ENCODE data around the gene DTL.

DTL gene

GRCh38 chr1:212034516-212035122, 929 bp upstream of the DTL start:
- TF ChIP-seq FOXM1 (IDR thresholded peaks at IDR 0.05; ENCODE audit: borderline replicate concordance, low read depth) (no peak), RAD21 (IDR thresholded peaks at IDR 0.05; ENCODE audit: low read depth) (peak; percentile 64), TCF12 (IDR thresholded peaks at IDR 0.05; ENCODE audit: low read depth) (0 out of 2 replicates have a peak, but pooled peaks have one; percentile 3), CEBPB (IDR thresholded peaks at IDR 0.05) (peak; percentile 42; the same call in 1 of the 2 replicates)

DNA sequence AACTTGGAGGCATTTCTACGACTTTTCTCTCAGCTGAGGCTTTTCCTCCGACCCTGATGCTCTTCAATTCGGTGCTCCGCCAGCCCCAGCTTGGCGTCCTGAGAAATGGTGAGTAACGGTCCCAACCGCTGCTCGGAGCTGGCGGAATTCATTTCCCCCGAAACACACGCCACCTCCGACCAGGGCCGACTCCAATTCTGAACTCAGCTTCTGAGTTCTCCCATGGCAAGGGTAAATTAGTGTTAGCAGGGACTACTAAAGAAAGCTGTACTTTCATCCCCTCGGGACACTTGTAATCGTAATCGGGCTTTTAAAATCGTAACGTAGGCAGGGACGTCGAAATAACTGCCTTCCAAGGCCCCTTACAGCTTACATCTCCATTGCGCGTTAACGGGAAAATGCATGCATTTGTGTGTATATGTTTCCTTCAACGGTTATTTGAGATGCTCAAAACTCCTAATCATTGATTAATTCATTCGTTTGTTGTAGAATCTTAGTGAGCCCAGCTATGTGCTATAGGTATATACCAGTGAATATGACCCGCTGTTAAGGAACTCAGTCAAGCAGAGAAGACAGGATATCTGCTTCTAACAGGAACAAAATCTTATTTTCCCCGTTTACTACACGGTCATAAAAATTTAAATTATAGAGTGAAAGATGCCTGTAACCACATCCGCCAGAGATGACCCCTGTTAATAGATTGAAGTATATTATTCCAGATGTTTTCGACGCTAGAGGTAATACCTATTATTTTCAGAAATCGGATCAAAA, 472 bp downstream of the DTL start:
- no peak for TF ChIP-seq ZBTB7A (IDR thresholded peaks at IDR 0.05; ENCODE audit: low read depth)
- TF ChIP-seq TCF12 (IDR thresholded peaks at IDR 0.05; ENCODE audit: low read depth) = peak; percentile 43; the same call in 1 of the 2 replicates
- TF ChIP-seq MAX (IDR thresholded peaks at IDR 0.05) = 0 out of 2 replicates have a peak, but pooled peaks have one; percentile 14

DNA sequence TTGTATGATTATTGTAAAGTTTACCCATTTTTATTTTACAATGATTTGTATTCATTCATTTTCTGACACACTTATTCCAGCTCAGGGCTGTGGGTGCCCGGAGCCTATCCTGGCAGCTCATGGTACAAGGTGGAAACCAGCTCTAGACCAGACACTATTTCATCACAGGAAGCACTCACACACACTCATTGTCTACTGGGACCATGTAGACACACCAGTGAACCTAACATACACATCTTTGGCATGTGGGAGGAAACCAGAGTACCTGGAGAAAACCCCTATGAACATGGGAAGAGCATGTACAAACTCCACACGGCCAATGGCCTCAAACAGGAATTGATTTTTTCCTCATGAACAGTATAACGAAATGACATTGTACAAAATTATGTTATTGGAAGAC, 2.4 kb downstream of the DTL start:
- no peak for TF ChIP-seq EP300 (IDR thresholded peaks at IDR 0.05; ENCODE audit: borderline replicate concordance)
- no peak for TF ChIP-seq USF1 (IDR thresholded peaks at IDR 0.05)
- no peak for TF ChIP-seq CREB1 (IDR thresholded peaks at IDR 0.05; ENCODE audit: low read depth)
- no peak for TF ChIP-seq RAD21 (IDR thresholded peaks at IDR 0.05; ENCODE audit: low read depth)
- TF ChIP-seq YY1 (IDR thresholded peaks at IDR 0.05; ENCODE audit: low read depth) = no peak
- TF ChIP-seq REST (IDR thresholded peaks at IDR 0.05; ENCODE audit: low read depth) = no peak
- TF ChIP-seq NFIC (IDR thresholded peaks at IDR 0.05) = no peak
- TF ChIP-seq FOXM1 (IDR thresholded peaks at IDR 0.05; ENCODE audit: borderline replicate concordance, low read depth) = no peak
- TF ChIP-seq TCF12 (IDR thresholded peaks at IDR 0.05; ENCODE audit: low read depth) = no peak
- no peak for TF ChIP-seq TAF1 (IDR thresholded peaks at IDR 0.05; ENCODE audit: low read depth)
- no peak for TF ChIP-seq MAX (IDR thresholded peaks at IDR 0.05)
- no peak for TF ChIP-seq EGR1 (IDR thresholded peaks at IDR 0.05)
- no peak for TF ChIP-seq ZBTB7A (IDR thresholded peaks at IDR 0.05; ENCODE audit: low read depth)
- TF ChIP-seq CEBPB (IDR thresholded peaks at IDR 0.05) = no peak
- no peak for TF ChIP-seq TEAD4 (IDR thresholded peaks at IDR 0.05)

DNA sequence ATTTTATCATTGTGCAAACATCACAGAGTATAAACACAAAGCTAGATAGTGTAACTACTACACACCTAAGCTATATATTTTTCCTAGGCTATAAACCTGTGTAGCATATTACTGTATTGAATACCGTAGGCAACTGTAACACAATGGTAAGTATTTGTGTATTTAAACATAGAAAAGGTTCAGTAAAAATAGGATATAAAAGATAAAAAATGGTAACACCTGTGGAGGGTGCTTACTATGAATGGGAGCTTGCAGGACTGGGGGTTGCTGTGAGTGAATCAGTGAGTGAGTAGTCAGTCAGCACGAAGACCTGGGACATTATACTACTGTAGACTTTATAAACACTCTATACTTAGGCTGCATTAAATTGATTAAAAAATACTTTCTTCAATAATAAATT, 4.1 kb downstream of the DTL start:
- TF ChIP-seq FOXM1 (IDR thresholded peaks at IDR 0.05; ENCODE audit: borderline replicate concordance, low read depth) (no peak), YY1 (IDR thresholded peaks at IDR 0.05; ENCODE audit: low read depth) (no peak), CEBPB (IDR thresholded peaks at IDR 0.05) (no peak), TEAD4 (IDR thresholded peaks at IDR 0.05) (no peak), TCF12 (IDR thresholded peaks at IDR 0.05; ENCODE audit: low read depth) (no peak), MAX (IDR thresholded peaks at IDR 0.05) (no peak), EGR1 (IDR thresholded peaks at IDR 0.05) (no peak), CREB1 (IDR thresholded peaks at IDR 0.05; ENCODE audit: low read depth) (no peak), REST (IDR thresholded peaks at IDR 0.05; ENCODE audit: low read depth) (no peak), NFIC (IDR thresholded peaks at IDR 0.05) (no peak), TAF1 (IDR thresholded peaks at IDR 0.05; ENCODE audit: low read depth) (no peak), EP300 (IDR thresholded peaks at IDR 0.05; ENCODE audit: borderline replicate concordance) (no peak), RAD21 (IDR thresholded peaks at IDR 0.05; ENCODE audit: low read depth) (no peak), ZBTB7A (IDR thresholded peaks at IDR 0.05; ENCODE audit: low read depth) (no peak), USF1 (IDR thresholded peaks at IDR 0.05) (no peak)

- TF ChIP-seq MAX (IDR thresholded peaks at IDR 0.05) (no peak), EGR1 (IDR thresholded peaks at IDR 0.05) (no peak), TAF1 (IDR thresholded peaks at IDR 0.05; ENCODE audit: low read depth) (no peak), TCF12 (IDR thresholded peaks at IDR 0.05; ENCODE audit: low read depth) (no peak), USF1 (IDR thresholded peaks at IDR 0.05) (no peak), FOXM1 (IDR thresholded peaks at IDR 0.05; ENCODE audit: borderline replicate concordance, low read depth) (no peak), CEBPB (IDR thresholded peaks at IDR 0.05) (no peak), EP300 (IDR thresholded peaks at IDR 0.05; ENCODE audit: borderline replicate concordance) (no peak), ZBTB7A (IDR thresholded peaks at IDR 0.05; ENCODE audit: low read depth) (no peak), NFIC (IDR thresholded peaks at IDR 0.05) (no peak), REST (IDR thresholded peaks at IDR 0.05; ENCODE audit: low read depth) (no peak), YY1 (IDR thresholded peaks at IDR 0.05; ENCODE audit: low read depth) (no peak), CREB1 (IDR thresholded peaks at IDR 0.05; ENCODE audit: low read depth) (no peak)
These were observed 5.3 kb downstream of the DTL start for GRCh38 chr1:212040629-212041412.
